B cell (primary cell): ENCODE data around the gene TCF7L2. TPM values are rescaled to one million over a fixed set of nuclear protein-coding genes. Genes with fewer than 3 reads are reported as not detected.

Experiments used
- ATAC-seq: fragments of 200-7000 bp; cut with Tn5 transposase; one replicate; pipeline ENCODE4 v1.10.0; 2021; ENCODE audit warnings: low read depth, mild to moderate bottlenecking, moderate number of reproducible peaks, moderate library complexity
- CTCF ChIA-PET: fragments of 350-600 bp; sonication (Branson Sonifier 250); formaldehyde crosslinking; loops from one replicate; lab custom pipeline; 2021; ENCODE audit warnings: antibody characterized with exemption, inconsistent platforms; lab: Charles Lee
- POLR2A ChIA-PET: fragments of 350-600 bp; sonication (Branson Sonifier 250); formaldehyde crosslinking; loops from one replicate; lab custom pipeline; 2021; ENCODE audit warnings: antibody characterized with exemption; lab: Charles Lee
- DNase-seq: peaks from one replicate; pipeline ENCODE4 v3.0.0; 2013
- H2AFZ ChIP-seq: 2 replicates; pipeline ENCODE4 v1.6.1; 2012; ENCODE audit warnings: mild to moderate bottlenecking, low read depth, low read length; ENCODE audit not compliant: insufficient read depth, poor library complexity, severe bottlenecking
- H3K27ac ChIP-seq, 2 donors: 1 replicate in 1 of 2; 2 replicates in 1 of 2; pipeline ENCODE4 v1.5.1; 2012 to 2013; ENCODE audit warnings: low read length in 2 of 2, mild to moderate bottlenecking in 2 of 2, moderate library complexity in 1 of 2
- H3K27me3 ChIP-seq, 4 experiments: fragments of 200-600 bp in 1 of 4; sonication (generic) in 1 of 4; replicated peaks in 1 of 4; 1 replicate in 2 of 4; 2 replicates in 2 of 4; pipeline versions ENCODE4 v1.6.1 to v1.7.0; 2013 to 2016; ENCODE audit warnings: low read length in 3 of 4, mild to moderate bottlenecking in 2 of 4, mixed read lengths in 1 of 4, moderate library complexity in 1 of 4; ENCODE audit not compliant: insufficient read depth in 4 of 4, control insufficient read depth in 3 of 4; ENCODE audit errors: control extremely low read depth in 1 of 4
- H3K36me3 ChIP-seq, 2 experiments: replicated peaks in 1 of 2; 1 replicate in 1 of 2; 2 replicates in 1 of 2; pipeline versions ENCODE4 v1.6.1 to v1.7.1; 2013; ENCODE audit warnings: low read length in 1 of 2; ENCODE audit not compliant: insufficient read depth in 2 of 2, control insufficient read depth in 1 of 2; ENCODE audit errors: control extremely low read depth in 1 of 2, extremely low read depth in 1 of 2
- H3K4me1 ChIP-seq, 2 donors: fragments of 200-600 bp in 1 of 2; sonication (generic) in 1 of 2; 1 replicate in 1 of 2; 2 replicates in 1 of 2; pipeline versions ENCODE4 v1.5.1 to v1.6.1; 2013 to 2017; ENCODE audit warnings: low read length in 2 of 2; ENCODE audit not compliant: control insufficient read depth in 2 of 2, insufficient read depth in 2 of 2
- H3K4me2 ChIP-seq: replicated peaks from 2 replicates; pipeline ENCODE3; 2012; ENCODE audit warnings: mild to moderate bottlenecking, low read depth, low read length; ENCODE audit not compliant: poor library complexity, severe bottlenecking
- H3K4me3 ChIP-seq, 5 experiments: fragments of 200-600 bp in 1 of 5; sonication (generic) in 1 of 5; 1 replicate in 3 of 5; 2 replicates in 2 of 5; pipeline versions ENCODE4 v1.5.1 to v1.7.0; 2011 to 2016; ENCODE audit warnings: low read length in 4 of 5, mild to moderate bottlenecking in 4 of 5, low read depth in 2 of 5, control low read depth in 1 of 5, moderate library complexity in 1 of 5; ENCODE audit not compliant: insufficient read depth in 1 of 5; ENCODE audit errors: control extremely low read depth in 1 of 5, extremely low read depth in 1 of 5
- H3K79me2 ChIP-seq: fragments of 200-600 bp; sonication (generic); one replicate; pipeline ENCODE4 v1.6.0; 2016; ENCODE audit warnings: low read length; ENCODE audit not compliant: control insufficient read depth, insufficient read depth
- H3K9ac ChIP-seq: fragments of 200-600 bp; sonication (generic); 2 replicates; pipeline ENCODE4 v1.6.1; 2017; ENCODE audit warnings: mild to moderate bottlenecking, low read length, moderate library complexity
- H3K9me3 ChIP-seq, 3 donors: one replicate each; pipeline versions ENCODE4 v1.6.1 to v1.7.1; 2013; ENCODE audit warnings: low read length in 2 of 3; ENCODE audit not compliant: control insufficient read depth in 2 of 3, insufficient read depth in 1 of 3; ENCODE audit errors: control extremely low read depth in 1 of 3
- H4K20me1 ChIP-seq: 2 replicates; pipeline ENCODE4 v1.6.0; 2012; ENCODE audit warnings: mild to moderate bottlenecking, low read length; ENCODE audit not compliant: insufficient read depth, control insufficient read depth, poor library complexity, severe bottlenecking
- H3K27ac Mint-ChIP-seq: one replicate; pipeline ENCODE4 v1.8.0; 2021; ENCODE audit warnings: mixed read lengths
- H3K27me3 Mint-ChIP-seq: one replicate; pipeline ENCODE4 v1.8.0; 2021; ENCODE audit warnings: mixed read lengths
- H3K4me1 Mint-ChIP-seq: one replicate; pipeline ENCODE4 v1.8.0; 2021; ENCODE audit warnings: mixed read lengths
- H3K4me3 Mint-ChIP-seq: one replicate; pipeline ENCODE4 v1.8.0; 2021; ENCODE audit warnings: mixed read lengths
- H3K9me3 Mint-ChIP-seq: one replicate; pipeline ENCODE4 v1.8.0; 2022; ENCODE audit warnings: mixed read lengths; ENCODE audit not compliant: insufficient read depth
- EZH2 ChIP-seq: IDR thresholded peaks from 2 replicates; pipeline ENCODE4 v1.6.1; 2012; ENCODE audit warnings: borderline replicate concordance, low read depth, mild to moderate bottlenecking, moderate library complexity, low read length; ENCODE audit not compliant: insufficient read depth, poor library complexity, severe bottlenecking
- WGBS: methylation state at CpG from one replicate; pipeline ENCODE4 v1.1.5; 2013; ENCODE audit warnings: missing lambda C conversion rate; ENCODE audit not compliant: insufficient coverage; 5-methylcytosine and 5-hydroxymethylcytosine counted together
- intact Hi-C: fragments of 100-400 bp; cut with micrococcal nuclease; formaldehyde crosslinking; loops from one replicate; pipeline ENCODE4 v1.10.0; 2022
- polyA plus RNA-seq: library from polyadenylated mRNA; depleted of rRNA; stranded (reverse); fragments of >200 nt; gene quantifications from 2 replicates; pipeline ENCODE4 v1.2.3, GENCODE V29; 2012
- total RNA-seq, 2 donors: library from RNA; stranded (reverse); fragments of 120-200 nt in 1 of 2; gene quantifications; 1 replicate in 1 of 2; 2 replicates in 1 of 2; pipeline versions ENCODE4 v1.2.3 to v1.2.4, GENCODE V29; 2013 to 2022
- TF ChIP-seq, protein P1 (sequence below): fragments of 200-600 bp; IDR thresholded peaks from one replicate; pipeline ENCODE4 v1.8.0; 2022; ENCODE audit warnings: antibody characterized with exemption, mild to moderate bottlenecking

Gene TCF7L2
- total and polyA plus RNA-seq, 2 donors (not counting 1 experiment from before 2014, with no cell fraction given): 0.48 to 1.1 TPM

DNA sequence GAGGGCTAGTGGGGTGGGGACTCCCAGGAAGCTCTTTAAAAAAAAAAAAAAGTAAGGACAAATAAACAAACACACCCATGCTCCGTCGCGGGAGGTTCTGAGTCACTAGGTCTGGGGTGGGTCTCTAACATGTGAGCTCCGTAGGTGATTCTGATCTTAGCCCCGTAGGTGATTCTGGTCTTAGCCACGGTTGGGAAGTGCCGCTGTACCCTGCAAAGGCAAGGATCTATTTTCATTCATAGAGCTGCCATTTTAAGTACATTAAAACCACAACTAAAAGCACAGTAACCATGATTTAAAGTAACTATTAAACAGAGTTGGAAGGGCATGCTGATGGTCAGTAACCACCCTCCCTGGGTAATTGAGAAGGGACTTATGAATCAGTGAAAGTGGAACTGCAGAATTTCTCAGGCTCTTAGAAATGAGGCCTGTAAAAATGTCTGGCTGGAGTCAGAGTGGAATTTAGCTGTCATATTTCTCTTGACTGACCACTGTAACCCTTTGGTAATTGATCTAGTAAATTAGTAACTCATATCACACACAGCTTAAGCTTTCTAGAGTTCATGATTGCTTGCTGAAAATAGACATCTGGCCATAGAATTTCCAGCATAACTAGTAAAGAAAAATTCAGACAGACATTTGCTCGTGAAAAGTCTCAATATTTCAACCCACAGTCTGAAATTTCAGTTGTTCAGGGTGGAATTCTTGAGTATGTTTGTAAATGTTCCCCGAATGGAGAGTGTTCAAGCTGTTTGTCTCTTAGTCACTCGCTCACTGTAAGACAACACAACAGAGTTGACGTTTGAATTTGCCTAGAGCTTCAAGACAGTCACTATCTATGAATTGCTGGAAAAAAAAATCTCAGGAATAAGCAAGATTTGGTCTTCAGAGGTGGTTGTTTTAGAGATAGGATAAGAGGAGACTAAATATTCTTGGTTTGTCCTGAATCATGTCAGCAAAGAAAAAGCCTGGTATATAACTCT is 34.2 kb upstream of the TCF7L2 start:
- no peak for DNase-seq
- intact Hi-C loops: no loop called here
- CTCF ChIA-PET: no interaction called here
- Histone ChIP-seq H2AFZ (no peak overlapping the region), H3K36me3 (no peaks in the 10 kb centered on the region), H4K20me1 (no peaks in the 10 kb centered on the region), H3K4me3 (no peak overlapping the region), H3K27ac (no peak overlapping the region), H3K27me3 (no peaks in the 10 kb centered on the region), H3K9me3 (no peaks in the 10 kb centered on the region), H3K9ac (no peak overlapping the region), H3K4me1 (no peaks in the 10 kb centered on the region), H3K79me2 (no peaks in the 10 kb centered on the region), H3K4me2 (no peak overlapping the region)
- no peak for TF ChIP-seq EZH2
- TF ChIP-seq, protein P1, sequence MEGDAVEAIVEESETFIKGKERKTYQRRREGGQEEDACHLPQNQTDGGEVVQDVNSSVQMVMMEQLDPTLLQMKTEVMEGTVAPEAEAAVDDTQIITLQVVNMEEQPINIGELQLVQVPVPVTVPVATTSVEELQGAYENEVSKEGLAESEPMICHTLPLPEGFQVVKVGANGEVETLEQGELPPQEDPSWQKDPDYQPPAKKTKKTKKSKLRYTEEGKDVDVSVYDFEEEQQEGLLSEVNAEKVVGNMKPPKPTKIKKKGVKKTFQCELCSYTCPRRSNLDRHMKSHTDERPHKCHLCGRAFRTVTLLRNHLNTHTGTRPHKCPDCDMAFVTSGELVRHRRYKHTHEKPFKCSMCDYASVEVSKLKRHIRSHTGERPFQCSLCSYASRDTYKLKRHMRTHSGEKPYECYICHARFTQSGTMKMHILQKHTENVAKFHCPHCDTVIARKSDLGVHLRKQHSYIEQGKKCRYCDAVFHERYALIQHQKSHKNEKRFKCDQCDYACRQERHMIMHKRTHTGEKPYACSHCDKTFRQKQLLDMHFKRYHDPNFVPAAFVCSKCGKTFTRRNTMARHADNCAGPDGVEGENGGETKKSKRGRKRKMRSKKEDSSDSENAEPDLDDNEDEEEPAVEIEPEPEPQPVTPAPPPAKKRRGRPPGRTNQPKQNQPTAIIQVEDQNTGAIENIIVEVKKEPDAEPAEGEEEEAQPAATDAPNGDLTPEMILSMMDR: no peak
- WGBS: 89% methylated on average over 3 of the region's 11 CpGs
- H3K4me3 Mint-ChIP-seq: no peak overlapping the region
- POLR2A ChIA-PET: no interaction called here
- H3K4me1 Mint-ChIP-seq: no peaks in the 10 kb centered on the region
- no peak overlapping the region for H3K27ac Mint-ChIP-seq
- H3K9me3 Mint-ChIP-seq: no peaks in the 10 kb centered on the region
- H3K27me3 Mint-ChIP-seq: peaks cover 3% of the 10 kb centered on the region
- ATAC-seq: no peak

DNA sequence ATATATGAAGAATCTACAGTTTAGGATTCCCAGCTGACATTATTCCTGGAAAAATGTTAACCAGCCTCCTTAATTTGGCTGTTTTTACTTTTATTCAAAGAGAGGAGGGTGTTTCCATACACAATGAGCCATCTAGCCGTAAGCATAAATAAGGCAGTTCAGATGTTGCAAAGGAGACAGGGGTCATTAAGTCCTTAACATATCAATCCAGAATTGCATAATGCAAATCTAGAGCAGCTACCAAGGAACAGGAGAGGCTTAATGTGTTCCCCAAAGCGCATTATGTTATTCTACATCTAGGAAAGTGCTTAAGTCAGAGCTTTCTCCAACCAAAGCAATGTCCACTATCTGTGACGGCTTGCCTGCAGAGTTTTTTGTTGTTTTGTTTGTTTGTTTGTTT is 32.4 kb upstream of the TCF7L2 start:
- CTCF ChIA-PET: interaction anchor here (0.6 kb wide), 1 partner anchor 223 kb away, joined by 4 read pairs; no protein-coding TSS in a partner anchor
- Histone ChIP-seq H3K4me2 (no peak overlapping the region), H3K27me3 (no peaks in the 10 kb centered on the region), H3K4me3 (no peak overlapping the region), H3K4me1 (no peaks in the 10 kb centered on the region), H3K27ac (no peak overlapping the region), H2AFZ (no peak overlapping the region), H4K20me1 (no peaks in the 10 kb centered on the region), H3K36me3 (no peaks in the 10 kb centered on the region), H3K9ac (no peak overlapping the region), H3K79me2 (no peaks in the 10 kb centered on the region), H3K9me3 (no peaks in the 10 kb centered on the region)
- Mint-ChIP-seq H3K27ac (no peak overlapping the region), H3K27me3 (peaks cover 4% of the 10 kb centered on the region), H3K9me3 (no peaks in the 10 kb centered on the region), H3K4me3 (no peak overlapping the region), H3K4me1 (no peaks in the 10 kb centered on the region)
- no peak for TF ChIP-seq EZH2
- TF ChIP-seq, protein P1: no peak
- POLR2A ChIA-PET: interaction anchor here (0.6 to 0.7 kb wide), 2 partner anchors 10 to 78 kb away, joined by 6 read pairs; no protein-coding TSS in a partner anchor
- no CpG with 5 or more reads among the region's 3 CpGs for WGBS
- intact Hi-C loops: no loop called here
- ATAC-seq (no peak), DNase-seq (no peak)
